H1 (cell line): Measurements from ENCODE around the gene LAMA4. TPM values are rescaled to one million over a fixed set of nuclear protein-coding genes. Genes with fewer than 3 reads are reported as not detected.

Experiments used
- CTCF ChIA-PET: fragments of 300-600 bp; sonication (Branson Sonifier 250); formaldehyde crosslinking; loops from one replicate; lab custom pipeline; 2021; ENCODE audit not compliant: partially characterized antibody; lab: Charles Lee
- POLR2A ChIA-PET: fragments of 300-600 bp; sonication (Branson Sonifier 250); formaldehyde crosslinking; loops from one replicate; lab custom pipeline; 2021; ENCODE audit warnings: inconsistent platforms; ENCODE audit not compliant: partially characterized antibody; lab: Charles Lee
- DNase-seq, 2 experiments: peaks; one replicate each; pipeline versions ENCODE4 v3.0.0 to v3.0.0-alpha.2; 2010 to 2022; ENCODE audit warnings: low spot score in 2 of 2, low read depth in 1 of 2, mixed read lengths in 1 of 2
- FAIRE-seq: peaks from 2 replicates; lab custom pipeline; 2011; peaks lifted over from hg19 to GRCh38; lab: Jason Lieb, UNC
- H2AFZ ChIP-seq: 2 replicates; pipeline ENCODE4 v1.8.1; 2012; ENCODE audit warnings: low read length, inconsistent platforms
- H2AK5ac ChIP-seq: 2 replicates; pipeline ENCODE4 v1.6.1; 2013; ENCODE audit warnings: low read depth, low read length
- H2BK120ac ChIP-seq: replicated peaks from 2 replicates; pipeline ENCODE3; 2013; ENCODE audit warnings: low read depth, low read length, inconsistent platforms
- H2BK12ac ChIP-seq: 2 replicates; pipeline ENCODE4 v1.6.1; 2013; ENCODE audit warnings: low read depth, low read length
- H2BK15ac ChIP-seq: 2 replicates; pipeline ENCODE4 v1.6.1; 2013; ENCODE audit warnings: low read length
- H2BK20ac ChIP-seq: 2 replicates; pipeline ENCODE4 v1.6.1; 2013; ENCODE audit warnings: low read length
- H2BK5ac ChIP-seq: 2 replicates; pipeline ENCODE4 v1.6.1; 2013; ENCODE audit warnings: low read depth, low read length
- H3K14ac ChIP-seq: 2 replicates; pipeline ENCODE4 v1.6.1; 2013; ENCODE audit warnings: inconsistent platforms; ENCODE audit not compliant: insufficient read length
- H3K18ac ChIP-seq: 2 replicates; pipeline ENCODE4 v1.6.1; 2013; ENCODE audit warnings: low read length; ENCODE audit errors: extremely low read depth
- H3K23ac ChIP-seq: 2 replicates; pipeline ENCODE4 v1.6.1; 2013; ENCODE audit warnings: inconsistent platforms; ENCODE audit not compliant: insufficient read length
- H3K23me2 ChIP-seq: 2 replicates; pipeline ENCODE4 v1.6.1; 2013; ENCODE audit warnings: low read depth, low read length
- H3K27ac ChIP-seq: 2 replicates; pipeline ENCODE4 v1.6.1; 2011; ENCODE audit warnings: low read depth, low read length, inconsistent platforms
- H3K27me3 ChIP-seq, 4 experiments: replicated peaks in 1 of 4; 1 replicate in 1 of 4; 2 replicates in 3 of 4; pipeline versions ENCODE4 v1.6.1 to v1.8.1; 2011 to 2013; ENCODE audit warnings: low read length in 3 of 4, mild to moderate bottlenecking in 3 of 4, inconsistent platforms in 2 of 4, mixed read lengths in 2 of 4, moderate library complexity in 1 of 4; ENCODE audit not compliant: control insufficient read depth in 3 of 4, insufficient read depth in 3 of 4; ENCODE audit errors: extremely low read depth in 1 of 4
- H3K36me3 ChIP-seq, 4 experiments: 2 replicates each; pipeline versions ENCODE4 v1.6.1 to v1.8.1; 2011 to 2013; ENCODE audit warnings: mild to moderate bottlenecking in 4 of 4, low read length in 3 of 4, moderate library complexity in 2 of 4, control low read depth in 1 of 4, inconsistent platforms in 1 of 4; ENCODE audit not compliant: insufficient read depth in 4 of 4, control insufficient read depth in 2 of 4
- H3K4ac ChIP-seq: replicated peaks from 2 replicates; pipeline ENCODE3; 2013; ENCODE audit warnings: low read length, low read depth, mixed read lengths, inconsistent platforms; ENCODE audit not compliant: insufficient read length
- H3K4me1 ChIP-seq, 4 experiments: replicated peaks in 1 of 4; 1 replicate in 1 of 4; 2 replicates in 3 of 4; pipeline versions ENCODE4 v1.6.1 to v1.8.1; 2011 to 2013; ENCODE audit warnings: low read length in 3 of 4, inconsistent platforms in 2 of 4, mixed read lengths in 1 of 4; ENCODE audit not compliant: insufficient read depth in 4 of 4, control insufficient read depth in 3 of 4
- H3K4me2 ChIP-seq, 2 experiments: 2 replicates each; pipeline versions ENCODE4 v1.6.1 to v1.8.1; 2011 to 2013; ENCODE audit warnings: low read depth in 2 of 2, low read length in 2 of 2, control low read depth in 1 of 2, inconsistent platforms in 1 of 2, mild to moderate bottlenecking in 1 of 2; ENCODE audit not compliant: insufficient read depth in 1 of 2
- H3K4me3 ChIP-seq, 4 experiments: fragments of 200-600, 300-600 bp in 1 of 4; sonication (generic), shearing (Covaris generic), sonication (Bioruptor Twin) in 1 of 4; 2 replicates each; pipeline versions ENCODE4 v1.5.1 to v1.8.1; 2011 to 2016; ENCODE audit warnings: low read length in 4 of 4, low read depth in 3 of 4, control low read depth in 2 of 4, inconsistent platforms in 2 of 4, mild to moderate bottlenecking in 2 of 4, mixed read lengths in 1 of 4, moderate library complexity in 1 of 4; ENCODE audit not compliant: insufficient read depth in 2 of 4; ENCODE audit errors: extremely low read depth in 1 of 4
- H3K56ac ChIP-seq: replicated peaks from 2 replicates; pipeline ENCODE3; 2013; ENCODE audit warnings: low read depth, mild to moderate bottlenecking, mixed read lengths, low read length, inconsistent platforms; ENCODE audit not compliant: insufficient read length
- H3K79me1 ChIP-seq: 2 replicates; pipeline ENCODE4 v1.6.1; 2013; ENCODE audit warnings: low read depth, low read length, control low read depth
- H3K79me2 ChIP-seq, 2 experiments: 2 replicates each; pipeline versions ENCODE4 v1.6.1 to v1.8.1; 2012 to 2013; ENCODE audit warnings: low read length in 2 of 2, mild to moderate bottlenecking in 2 of 2, inconsistent platforms in 1 of 2; ENCODE audit not compliant: insufficient read depth in 2 of 2, control insufficient read depth in 1 of 2
- H3K9ac ChIP-seq, 4 experiments: replicated peaks in 1 of 4; 1 replicate in 1 of 4; 2 replicates in 3 of 4; pipeline versions ENCODE4 v1.6.1 to v1.8.1; 2011 to 2013; ENCODE audit warnings: low read depth in 3 of 4, low read length in 3 of 4, control low read depth in 2 of 4, mild to moderate bottlenecking in 2 of 4, moderate library complexity in 2 of 4, inconsistent platforms in 1 of 4; ENCODE audit errors: extremely low read depth in 1 of 4
- H3K9me3 ChIP-seq, 2 experiments: 2 replicates each; pipeline versions ENCODE4 v1.6.1 to v1.8.1; 2012 to 2013; ENCODE audit warnings: mild to moderate bottlenecking in 2 of 2, moderate library complexity in 2 of 2, control low read depth in 1 of 2, inconsistent platforms in 1 of 2, low read depth in 1 of 2, low read length in 1 of 2, mixed read lengths in 1 of 2; ENCODE audit not compliant: insufficient read depth in 2 of 2
- H4K20me1 ChIP-seq, 2 experiments: replicated peaks in 1 of 2; 2 replicates each; pipeline versions ENCODE3 to v1.8.1; 2011 to 2013; ENCODE audit warnings: inconsistent platforms in 2 of 2, low read length in 2 of 2, mild to moderate bottlenecking in 1 of 2; ENCODE audit not compliant: insufficient read depth in 2 of 2, control insufficient read depth in 1 of 2
- H4K5ac ChIP-seq: 2 replicates; pipeline ENCODE4 v1.6.1; 2013; ENCODE audit warnings: low read length, low read depth, mixed read lengths, inconsistent platforms; ENCODE audit not compliant: insufficient read length
- H4K8ac ChIP-seq: 2 replicates; pipeline ENCODE4 v1.8.0; 2013; ENCODE audit warnings: mild to moderate bottlenecking, moderate library complexity, low read length, inconsistent platforms; ENCODE audit not compliant: insufficient read depth; ENCODE audit errors: extremely low read depth
- H4K91ac ChIP-seq: replicated peaks from 2 replicates; pipeline ENCODE3; 2013; ENCODE audit warnings: low read length, mixed read lengths, inconsistent platforms; ENCODE audit not compliant: insufficient read length
- ASH2L ChIP-seq: fragments of 200-600, 300-600 bp; sonication (generic); IDR thresholded peaks from one replicate; pipeline ENCODE4 v1.7.1; 2017; ENCODE audit warnings: low read length
- CBX5 ChIP-seq: fragments of 300-800, 300-1000 bp; sonication (generic); IDR thresholded peaks from 2 replicates; pipeline ENCODE4 v1.7.1; 2016; ENCODE audit warnings: antibody characterized with exemption, low read length, low read depth
- GABPA ChIP-seq: IDR thresholded peaks from 2 replicates; pipeline ENCODE4 v1.6.1; 2011; ENCODE audit warnings: mild to moderate bottlenecking, low read length, moderate library complexity, borderline replicate concordance; ENCODE audit not compliant: insufficient read depth
- WGBS, 2 experiments: shearing (Covaris generic) in 1 of 2; methylation state at CpG; one replicate each; pipeline versions ENCODE4 v1.1.6 to v1.1.7; 2013 to 2015; ENCODE audit warnings: low lambda C conversion rate in 2 of 2, mixed read lengths in 2 of 2, inconsistent platforms in 1 of 2, low coverage in 1 of 2, missing lambda C conversion rate in 1 of 2; ENCODE audit not compliant: insufficient replicate concordance in 2 of 2, insufficient coverage in 1 of 2, insufficient read length in 1 of 2; ENCODE audit errors: extremely low coverage in 1 of 2, missing lambda C conversion rate in 1 of 2; 5-methylcytosine and 5-hydroxymethylcytosine counted together
- polyA plus RNA-seq, 7 experiments: library from polyadenylated mRNA; depleted of rRNA in 3 of 7; stranded (reverse) in 5 of 7; unstranded in 2 of 7; fragments of >200 nt in 5 of 7; fragments of 200-250 nt in 2 of 7; gene quantifications; 1 replicate in 5 of 7; 2 replicates in 1 of 7; 4 replicates in 1 of 7; pipeline versions ENCODE4 v1.2.1 to v1.2.3, GENCODE V29; 2011 to 2013; ENCODE audit warnings: missing spikeins in 2 of 7, mixed read lengths in 2 of 7
- total RNA-seq: library from RNA; stranded (reverse); fragmentation: NEBNext Ultra II Directional; extraction: Animal tissue kit (Norgen Biotek cat#: 25700); gene quantifications from 2 replicates; pipeline ENCODE4 v1.2.1, GENCODE V29; 2021

LAMA4 gene
- total and polyA plus RNA-seq, 2 of the 8 experiments (the other 6 are each of a cell fraction or from before 2014, with no cell fraction given), result 0.95 to 1.5 TPM

DNA sequence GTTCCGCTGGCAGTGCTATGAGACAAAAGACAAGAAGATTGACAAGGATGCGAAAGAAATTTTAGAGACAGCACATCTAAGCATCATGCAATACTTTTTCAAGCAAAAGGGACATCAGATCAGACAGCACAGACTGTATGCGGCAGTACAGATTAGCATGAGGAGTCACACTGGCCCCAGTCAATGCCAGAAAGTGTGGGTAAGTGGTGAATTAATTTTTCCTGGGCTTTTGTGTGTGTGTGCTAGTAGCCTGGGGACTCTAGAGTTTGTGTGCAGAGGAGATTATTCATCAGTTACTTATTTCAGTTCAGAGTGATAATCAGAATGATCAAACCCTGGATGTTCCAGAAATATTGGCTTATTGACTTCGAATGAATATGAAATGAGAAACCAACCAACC lies 47.2 kb downstream of the LAMA4 start:
- CTCF ChIA-PET, result no interaction called here
- DNase-seq (no peak), FAIRE-seq (no peak)
- Histone ChIP-seq H2BK15ac (no peak overlapping the region), H3K4me1 (peaks cover 0 to 6% (median 2%) of the 10 kb centered on the region in 4 experiments; a peak in 3 of 7 replicates), H2BK20ac (no peak overlapping the region), H4K8ac (no peak overlapping the region), H2BK120ac (no peak overlapping the region), H3K23me2 (no peaks in the 10 kb centered on the region), H3K36me3 (no peaks in the 10 kb centered on the region), H2BK12ac (no peak overlapping the region), H3K9ac (no peak overlapping the region), H2AFZ (no peak overlapping the region), H3K23ac (no peak overlapping the region), H3K18ac (no peak overlapping the region), H3K4ac (no peak overlapping the region), H3K79me1 (no peaks in the 10 kb centered on the region), H3K4me3 (no peak overlapping the region), H4K5ac (no peak overlapping the region), H2BK5ac (no peak overlapping the region), H4K20me1 (no peaks in the 10 kb centered on the region), H4K91ac (no peak overlapping the region), H3K9me3 (no peaks in the 10 kb centered on the region), H3K27ac (no peak overlapping the region), H3K27me3 (no peaks in the 10 kb centered on the region), H3K14ac (no peak overlapping the region), H3K79me2 (no peaks in the 10 kb centered on the region), H2AK5ac (no peak overlapping the region), H3K4me2 (no peak overlapping the region), H3K56ac (no peak overlapping the region)
- 90% methylated on average over 4 of the region's 4 CpGs; no CpG with 5 or more reads in 1 of the 2 experiments for WGBS, 2 experiments
- POLR2A ChIA-PET, result no interaction called here
- TF ChIP-seq CBX5 (no peak), GABPA (no peak), ASH2L (no peak)
